K562 (cell line): ENCODE data around the gene CDC42EP5. TPM values are rescaled to one million over a fixed set of nuclear protein-coding genes. Genes with fewer than 3 reads are reported as not detected.
A peak's percentile ranks its signal among the peaks of the same experiment; 100 is the strongest.

Experiments used
- ATF7 ChIP-seq: fragments of 450-650 bp; IDR thresholded peaks from 2 replicates; pipeline ENCODE4 v1.7.1; 2014; ENCODE audit warnings: mild to moderate bottlenecking, moderate library complexity
- CREM ChIP-seq: IDR thresholded peaks from 2 replicates; pipeline ENCODE4 v1.6.1; 2014; ENCODE audit warnings: antibody characterized with exemption, low read depth
- GABPB1 ChIP-seq: sonication (generic); formaldehyde crosslinking; IDR thresholded peaks from 2 replicates; pipeline ENCODE4 v1.8.0; 2022; ENCODE audit warnings: mild to moderate bottlenecking, missing genetic modification reagents
- LEF1 ChIP-seq: fragments of 450-650 bp; IDR thresholded peaks from 2 replicates; pipeline ENCODE4 v1.6.1; 2016; ENCODE audit warnings: mild to moderate bottlenecking
- MYC ChIP-seq, 2 experiments: fragments of 250-450 bp in 1 of 2; sonication (Bioruptor Pico) in 1 of 2; IDR thresholded peaks; 2 replicates each; pipeline versions ENCODE4 v1.5.1 to v1.6.1; 2012 to 2021; ENCODE audit warnings: low read depth in 2 of 2, borderline replicate concordance in 1 of 2, improper control_type of control experiment in 1 of 2, low read length in 1 of 2, mild to moderate bottlenecking in 1 of 2, moderate library complexity in 1 of 2
- NEUROD1 ChIP-seq: fragments of 150-350 bp; IDR thresholded peaks from 2 replicates; pipeline ENCODE4 v1.6.1; 2014; ENCODE audit warnings: borderline replicate concordance, low read length, low read depth; ENCODE audit not compliant: partially characterized antibody
- NR2C1 ChIP-seq, 2 experiments: fragments of 450-650 bp; IDR thresholded peaks; 2 replicates each; pipeline ENCODE4 v1.6.1; 2017; ENCODE audit warnings: mild to moderate bottlenecking in 2 of 2, antibody characterized with exemption in 1 of 2, inconsistent platforms in 1 of 2, missing compliant biosample characterization in 1 of 2, missing genetic modification characterization in 1 of 2
- PTTG1 ChIP-seq: fragments of 450-650 bp; IDR thresholded peaks from 2 replicates; pipeline ENCODE4 v1.6.1; 2016; ENCODE audit warnings: low read depth, mild to moderate bottlenecking, missing genetic modification characterization, missing compliant biosample characterization
- TAF1 ChIP-seq: IDR thresholded peaks from 2 replicates; pipeline ENCODE4 v1.6.1; 2011; ENCODE audit warnings: mild to moderate bottlenecking, low read length, moderate library complexity; ENCODE audit not compliant: insufficient read depth, control insufficient read depth, severe bottlenecking; ENCODE audit errors: extremely low read depth
- U2AF2 ChIP-seq: fragments of 200-400 bp; formaldehyde crosslinking; optimal IDR thresholded peaks from 2 replicates; pipeline ENCODE3; 2017; ENCODE audit warnings: low read depth, mild to moderate bottlenecking, low read length
- XRCC5 ChIP-seq: fragments of 200-400 bp; formaldehyde crosslinking; IDR thresholded peaks from 2 replicates; pipeline ENCODE4 v1.6.1; 2017; ENCODE audit warnings: low read depth, mild to moderate bottlenecking, low read length
- ZFX ChIP-seq: sonication (generic); formaldehyde crosslinking; IDR thresholded peaks from 2 replicates; pipeline ENCODE4 v1.8.0; 2022; ENCODE audit warnings: mild to moderate bottlenecking, missing genetic modification reagents, moderate library complexity
- ZNF384 ChIP-seq: IDR thresholded peaks from 2 replicates; pipeline ENCODE4 v1.6.1; 2012; ENCODE audit warnings: low read depth, low read length, improper control_type of control experiment
- polyA plus RNA-seq, 8 experiments: library from polyadenylated mRNA; depleted of rRNA in 4 of 8; stranded (reverse) in 5 of 8; unstranded in 3 of 8; fragments of >200 nt; fragmentation: Nextera tagmentation in 2 of 8; fragmentation: Illumina TruSeq in 1 of 8; extraction: Ambion mirVana in 2 of 8; extraction: Trizol in 1 of 8; gene quantifications; 2 replicates each; pipeline versions ENCODE4 v1.2.1 to v1.2.3, GENCODE V29; 2011 to 2014; ENCODE audit warnings: inconsistent platforms in 1 of 8, missing spikeins in 1 of 8
- total RNA-seq, 7 experiments: library from RNA; depleted of rRNA in 6 of 7; stranded (reverse); fragments of >200 nt in 6 of 7; fragmentation: Illumina TruSeq in 2 of 7; extraction: Trizol in 2 of 7; gene quantifications; 2 replicates each; pipeline versions ENCODE4 v1.2.1 to v1.2.3, GENCODE V29; 2011 to 2021; ENCODE audit warnings: low replicate concordance in 1 of 7
- TF ChIP-seq, protein P1 (sequence below), 2 experiments: fragments of 450-650 bp in 1 of 2; IDR thresholded peaks; 2 replicates each; pipeline ENCODE4 v1.6.1; 2011 to 2017; ENCODE audit warnings: low read depth in 2 of 2, antibody characterized with exemption in 1 of 2, borderline replicate concordance in 1 of 2, low read length in 1 of 2, mild to moderate bottlenecking in 1 of 2, mixed read lengths in 1 of 2; ENCODE audit not compliant: control insufficient read depth in 1 of 2
- TF ChIP-seq, protein P2 (sequence below): sonication (generic); formaldehyde crosslinking; IDR thresholded peaks from 2 replicates; pipeline ENCODE4 v1.8.0; 2022; ENCODE audit warnings: mild to moderate bottlenecking, missing genetic modification reagents
- TF ChIP-seq, protein P3 (sequence below), 2 experiments: fragments of 450-650 bp in 1 of 2; sonication (generic) in 1 of 2; formaldehyde crosslinking in 1 of 2; IDR thresholded peaks in 1 of 2; conservative IDR thresholded peaks in 1 of 2; 2 replicates each; pipeline versions ENCODE4 v1.6.1 to v1.8.1; 2016 to 2023; ENCODE audit warnings: mild to moderate bottlenecking in 2 of 2, moderate library complexity in 2 of 2, inconsistent platforms in 1 of 2, missing genetic modification reagents in 1 of 2

CDC42EP5 gene
- total and polyA plus RNA-seq, 9 of the 15 experiments (the other 6 are each of a cell fraction or from before 2014, with no cell fraction given), result 0.15 to 0.38 TPM; not detected in 7

DNA sequence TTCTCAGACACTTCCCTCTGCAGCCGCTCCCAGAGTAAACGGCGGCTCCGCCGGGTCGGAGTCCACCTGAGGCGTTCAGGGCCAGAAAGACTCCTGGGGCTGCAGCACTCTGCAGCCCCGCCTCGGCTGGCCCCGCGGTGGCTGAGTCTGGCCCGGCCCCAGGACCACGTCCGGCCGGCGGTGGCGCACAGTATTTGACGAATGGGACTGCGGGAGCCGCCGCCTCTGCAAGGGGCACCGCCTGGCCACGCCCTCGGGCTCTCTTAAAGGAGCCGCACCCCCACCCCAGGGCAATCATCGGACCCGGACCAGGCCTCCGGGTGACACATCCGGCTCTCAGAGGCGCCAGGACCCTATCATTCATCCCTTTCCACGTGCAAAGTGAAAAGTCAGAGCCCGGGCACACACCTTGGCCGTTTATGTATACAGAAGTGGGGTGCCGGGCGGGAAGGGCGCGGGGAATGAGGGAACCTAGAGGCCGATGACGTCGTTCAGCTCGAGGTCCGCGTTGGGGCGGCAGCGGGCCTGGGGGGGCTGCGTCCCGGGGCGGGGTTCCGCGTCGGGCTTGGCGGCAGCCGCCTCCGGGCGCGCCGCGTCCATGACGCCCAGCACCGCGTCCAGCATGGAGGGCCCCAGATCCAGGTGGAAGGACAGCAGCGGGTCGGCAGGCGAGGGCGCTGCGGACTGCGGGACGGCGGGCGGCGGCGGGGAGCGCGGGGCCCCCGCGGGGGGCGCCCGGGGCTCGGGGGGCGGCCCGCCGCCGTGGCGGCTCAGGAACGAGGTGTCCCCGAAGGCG lies 8.3 kb downstream of the CDC42EP5 start (continued):
- TF ChIP-seq, protein P1, sequence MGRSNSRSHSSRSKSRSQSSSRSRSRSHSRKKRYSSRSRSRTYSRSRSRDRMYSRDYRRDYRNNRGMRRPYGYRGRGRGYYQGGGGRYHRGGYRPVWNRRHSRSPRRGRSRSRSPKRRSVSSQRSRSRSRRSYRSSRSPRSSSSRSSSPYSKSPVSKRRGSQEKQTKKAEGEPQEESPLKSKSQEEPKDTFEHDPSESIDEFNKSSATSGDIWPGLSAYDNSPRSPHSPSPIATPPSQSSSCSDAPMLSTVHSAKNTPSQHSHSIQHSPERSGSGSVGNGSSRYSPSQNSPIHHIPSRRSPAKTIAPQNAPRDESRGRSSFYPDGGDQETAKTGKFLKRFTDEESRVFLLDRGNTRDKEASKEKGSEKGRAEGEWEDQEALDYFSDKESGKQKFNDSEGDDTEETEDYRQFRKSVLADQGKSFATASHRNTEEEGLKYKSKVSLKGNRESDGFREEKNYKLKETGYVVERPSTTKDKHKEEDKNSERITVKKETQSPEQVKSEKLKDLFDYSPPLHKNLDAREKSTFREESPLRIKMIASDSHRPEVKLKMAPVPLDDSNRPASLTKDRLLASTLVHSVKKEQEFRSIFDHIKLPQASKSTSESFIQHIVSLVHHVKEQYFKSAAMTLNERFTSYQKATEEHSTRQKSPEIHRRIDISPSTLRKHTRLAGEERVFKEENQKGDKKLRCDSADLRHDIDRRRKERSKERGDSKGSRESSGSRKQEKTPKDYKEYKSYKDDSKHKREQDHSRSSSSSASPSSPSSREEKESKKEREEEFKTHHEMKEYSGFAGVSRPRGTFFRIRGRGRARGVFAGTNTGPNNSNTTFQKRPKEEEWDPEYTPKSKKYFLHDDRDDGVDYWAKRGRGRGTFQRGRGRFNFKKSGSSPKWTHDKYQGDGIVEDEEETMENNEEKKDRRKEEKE (IDR thresholded peaks at IDR 0.05; ENCODE audit: borderline replicate concordance in 1 of 2, control insufficient read depth in 1 of 2, low read depth in 2 of 2, low read length in 1 of 2), result peak in 1 of 2 experiments; percentile 69; a peak in 1 of 4 replicates
- TF ChIP-seq, protein P2, sequence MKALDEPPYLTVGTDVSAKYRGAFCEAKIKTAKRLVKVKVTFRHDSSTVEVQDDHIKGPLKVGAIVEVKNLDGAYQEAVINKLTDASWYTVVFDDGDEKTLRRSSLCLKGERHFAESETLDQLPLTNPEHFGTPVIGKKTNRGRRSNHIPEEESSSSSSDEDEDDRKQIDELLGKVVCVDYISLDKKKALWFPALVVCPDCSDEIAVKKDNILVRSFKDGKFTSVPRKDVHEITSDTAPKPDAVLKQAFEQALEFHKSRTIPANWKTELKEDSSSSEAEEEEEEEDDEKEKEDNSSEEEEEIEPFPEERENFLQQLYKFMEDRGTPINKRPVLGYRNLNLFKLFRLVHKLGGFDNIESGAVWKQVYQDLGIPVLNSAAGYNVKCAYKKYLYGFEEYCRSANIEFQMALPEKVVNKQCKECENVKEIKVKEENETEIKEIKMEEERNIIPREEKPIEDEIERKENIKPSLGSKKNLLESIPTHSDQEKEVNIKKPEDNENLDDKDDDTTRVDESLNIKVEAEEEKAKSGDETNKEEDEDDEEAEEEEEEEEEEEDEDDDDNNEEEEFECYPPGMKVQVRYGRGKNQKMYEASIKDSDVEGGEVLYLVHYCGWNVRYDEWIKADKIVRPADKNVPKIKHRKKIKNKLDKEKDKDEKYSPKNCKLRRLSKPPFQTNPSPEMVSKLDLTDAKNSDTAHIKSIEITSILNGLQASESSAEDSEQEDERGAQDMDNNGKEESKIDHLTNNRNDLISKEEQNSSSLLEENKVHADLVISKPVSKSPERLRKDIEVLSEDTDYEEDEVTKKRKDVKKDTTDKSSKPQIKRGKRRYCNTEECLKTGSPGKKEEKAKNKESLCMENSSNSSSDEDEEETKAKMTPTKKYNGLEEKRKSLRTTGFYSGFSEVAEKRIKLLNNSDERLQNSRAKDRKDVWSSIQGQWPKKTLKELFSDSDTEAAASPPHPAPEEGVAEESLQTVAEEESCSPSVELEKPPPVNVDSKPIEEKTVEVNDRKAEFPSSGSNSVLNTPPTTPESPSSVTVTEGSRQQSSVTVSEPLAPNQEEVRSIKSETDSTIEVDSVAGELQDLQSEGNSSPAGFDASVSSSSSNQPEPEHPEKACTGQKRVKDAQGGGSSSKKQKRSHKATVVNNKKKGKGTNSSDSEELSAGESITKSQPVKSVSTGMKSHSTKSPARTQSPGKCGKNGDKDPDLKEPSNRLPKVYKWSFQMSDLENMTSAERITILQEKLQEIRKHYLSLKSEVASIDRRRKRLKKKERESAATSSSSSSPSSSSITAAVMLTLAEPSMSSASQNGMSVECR (CRISPR knock-in tag), result no peak; the same call in 1 of the 2 replicates
- TF ChIP-seq MYC (IDR thresholded peaks at IDR 0.05; ENCODE audit: low read depth, low read length) (peak; percentile 60; the same call in 1 of the 2 replicates), MYC (CRISPR knock-in tag; IDR thresholded peaks at IDR 0.05; ENCODE audit: borderline replicate concordance, low read depth) (no peak), GABPB1 (CRISPR knock-in tag) (peak; percentile 85; the same call in 1 of the 2 replicates), NEUROD1 (peak; percentile 72), U2AF2 (no peak), PTTG1 (no peak), TAF1 (peak; percentile 67), LEF1 (0 out of 2 replicates have a peak, but pooled peaks have one; percentile 16), XRCC5 (0 out of 2 replicates have a peak, but pooled peaks have one; percentile 56), ATF7 (peak; percentile 88), ZNF384 (0 out of 2 replicates have a peak, but pooled peaks have one; percentile 9), ZFX (CRISPR knock-in tag) (peak; percentile 81), NR2C1 (IDR thresholded peaks at IDR 0.05) (no peak), NR2C1 (tag; IDR thresholded peaks at IDR 0.05) (0 out of 2 replicates have a peak, but pooled peaks have one; percentile 10), CREM (peak; percentile 96)
- TF ChIP-seq, protein P3, sequence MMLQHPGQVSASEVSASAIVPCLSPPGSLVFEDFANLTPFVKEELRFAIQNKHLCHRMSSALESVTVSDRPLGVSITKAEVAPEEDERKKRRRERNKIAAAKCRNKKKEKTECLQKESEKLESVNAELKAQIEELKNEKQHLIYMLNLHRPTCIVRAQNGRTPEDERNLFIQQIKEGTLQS (IDR thresholded peaks at IDR 0.05), result peak; percentile 52
- TF ChIP-seq, protein P3 (CRISPR knock-in tag; conservative IDR thresholded peaks at IDR 0.05), result no peak
